Measurements from ENCODE around the gene TRIP12.

GRCh38 chr2:229888031-229888430 lies 33.8 kb downstream of the TRIP12 start:
- TF ChIP-seq, protein P1, sequence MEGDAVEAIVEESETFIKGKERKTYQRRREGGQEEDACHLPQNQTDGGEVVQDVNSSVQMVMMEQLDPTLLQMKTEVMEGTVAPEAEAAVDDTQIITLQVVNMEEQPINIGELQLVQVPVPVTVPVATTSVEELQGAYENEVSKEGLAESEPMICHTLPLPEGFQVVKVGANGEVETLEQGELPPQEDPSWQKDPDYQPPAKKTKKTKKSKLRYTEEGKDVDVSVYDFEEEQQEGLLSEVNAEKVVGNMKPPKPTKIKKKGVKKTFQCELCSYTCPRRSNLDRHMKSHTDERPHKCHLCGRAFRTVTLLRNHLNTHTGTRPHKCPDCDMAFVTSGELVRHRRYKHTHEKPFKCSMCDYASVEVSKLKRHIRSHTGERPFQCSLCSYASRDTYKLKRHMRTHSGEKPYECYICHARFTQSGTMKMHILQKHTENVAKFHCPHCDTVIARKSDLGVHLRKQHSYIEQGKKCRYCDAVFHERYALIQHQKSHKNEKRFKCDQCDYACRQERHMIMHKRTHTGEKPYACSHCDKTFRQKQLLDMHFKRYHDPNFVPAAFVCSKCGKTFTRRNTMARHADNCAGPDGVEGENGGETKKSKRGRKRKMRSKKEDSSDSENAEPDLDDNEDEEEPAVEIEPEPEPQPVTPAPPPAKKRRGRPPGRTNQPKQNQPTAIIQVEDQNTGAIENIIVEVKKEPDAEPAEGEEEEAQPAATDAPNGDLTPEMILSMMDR (IDR thresholded peaks at IDR 0.05; ENCODE audit: insufficient read depth, low read length) = no peak
- TF ChIP-seq POLR2AphosphoS5 (IDR thresholded peaks at IDR 0.05; ENCODE audit: low read depth) = no peak
- TF ChIP-seq GABPA (IDR thresholded peaks at IDR 0.05; ENCODE audit: low read depth) = no peak
- TF ChIP-seq SPI1 (IDR thresholded peaks at IDR 0.05; ENCODE audit: borderline replicate concordance, low read depth) = no peak
- no peak for TF ChIP-seq REST (IDR thresholded peaks at IDR 0.05; ENCODE audit: insufficient replicate concordance, low read depth)
